K562 (cell line): ENCODE measurements around the gene GSK3B.

Experiments
- CBX2 ChIP-seq: fragments of 200-600 bp; sonication (generic); IDR thresholded peaks from one replicate; pipeline ENCODE4 v1.6.1; 2012; ENCODE audit warnings: mild to moderate bottlenecking, low read length, inconsistent platforms; ENCODE audit not compliant: insufficient read depth, poor library complexity, severe bottlenecking
- NCOA1 ChIP-seq: fragments of 450-650 bp; IDR thresholded peaks from 2 replicates; pipeline ENCODE4 v1.6.1; 2016; ENCODE audit warnings: low read depth
- NR3C1 ChIP-seq: sonication (generic); formaldehyde crosslinking; IDR thresholded peaks from 2 replicates; pipeline ENCODE4 v1.8.1; 2022; ENCODE audit warnings: missing genetic modification reagents
- RBBP5 ChIP-seq: fragments of 200-600 bp; sonication (generic); IDR thresholded peaks from 2 replicates; pipeline ENCODE4 v1.6.1; 2012; ENCODE audit warnings: borderline replicate concordance, mild to moderate bottlenecking, low read length, control low read depth, inconsistent platforms; ENCODE audit not compliant: insufficient read depth, poor library complexity, severe bottlenecking
- STAG1 ChIP-seq: sonication (generic); formaldehyde crosslinking; IDR thresholded peaks from 2 replicates; pipeline ENCODE4 v1.5.0; 2020; ENCODE audit warnings: missing genetic modification reagents, borderline replicate concordance
- TARDBP ChIP-seq: fragments of 450-650 bp; IDR thresholded peaks from 2 replicates; pipeline ENCODE4 v1.6.1; 2016
- ZNF274 ChIP-seq: IDR thresholded peaks from 2 replicates; pipeline ENCODE4 v1.6.1; 2011; ENCODE audit warnings: low read depth, mild to moderate bottlenecking, low read length, moderate library complexity, borderline replicate concordance
- TF ChIP-seq, protein P1 (sequence below), 3 experiments: IDR thresholded peaks in 2 of 3; conservative IDR thresholded peaks in 1 of 3; 2 replicates each; pipeline ENCODE4 v1.5.1; 2011 to 2012; ENCODE audit warnings: low read length in 3 of 3, mild to moderate bottlenecking in 3 of 3, control low read depth in 2 of 3, improper control_type of control experiment in 1 of 3, inconsistent platforms in 1 of 3, low read depth in 1 of 3, mixed read lengths in 1 of 3, moderate library complexity in 1 of 3; ENCODE audit not compliant: insufficient read depth in 2 of 3
- TF ChIP-seq, protein P2 (sequence below): fragments of 250-450 bp; sonication (Bioruptor Pico); IDR thresholded peaks from 2 replicates; pipeline ENCODE4 v1.8.0; 2021; ENCODE audit warnings: moderate library complexity, mild to moderate bottlenecking, inconsistent platforms
- TF ChIP-seq, protein P3 (sequence below): sonication (generic); formaldehyde crosslinking; IDR thresholded peaks from 2 replicates; pipeline ENCODE4 v1.8.1; 2023; ENCODE audit warnings: missing genetic modification reagents, mild to moderate bottlenecking, borderline replicate concordance

DNA sequence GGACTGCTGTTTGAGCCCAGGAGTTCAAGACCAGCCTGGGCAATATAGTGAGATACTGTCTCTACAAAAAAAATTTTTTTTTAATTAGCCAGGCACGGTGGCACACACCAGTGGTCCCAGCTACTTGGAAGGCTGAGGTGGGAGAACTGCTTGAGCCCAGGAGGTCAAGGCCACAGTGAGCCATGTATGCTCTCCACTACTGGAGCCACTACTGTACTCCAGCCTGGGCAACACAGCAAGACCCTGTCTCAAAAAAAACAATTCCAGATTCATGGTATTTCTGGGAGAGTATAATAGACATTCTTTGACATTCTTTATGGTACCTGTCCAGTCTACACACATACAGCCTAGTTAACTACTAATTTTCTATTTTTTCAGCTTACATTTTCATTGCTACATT lies 70.1 kb downstream of the GSK3B start:
- no peak for TF ChIP-seq NCOA1
- TF ChIP-seq, protein P1, sequence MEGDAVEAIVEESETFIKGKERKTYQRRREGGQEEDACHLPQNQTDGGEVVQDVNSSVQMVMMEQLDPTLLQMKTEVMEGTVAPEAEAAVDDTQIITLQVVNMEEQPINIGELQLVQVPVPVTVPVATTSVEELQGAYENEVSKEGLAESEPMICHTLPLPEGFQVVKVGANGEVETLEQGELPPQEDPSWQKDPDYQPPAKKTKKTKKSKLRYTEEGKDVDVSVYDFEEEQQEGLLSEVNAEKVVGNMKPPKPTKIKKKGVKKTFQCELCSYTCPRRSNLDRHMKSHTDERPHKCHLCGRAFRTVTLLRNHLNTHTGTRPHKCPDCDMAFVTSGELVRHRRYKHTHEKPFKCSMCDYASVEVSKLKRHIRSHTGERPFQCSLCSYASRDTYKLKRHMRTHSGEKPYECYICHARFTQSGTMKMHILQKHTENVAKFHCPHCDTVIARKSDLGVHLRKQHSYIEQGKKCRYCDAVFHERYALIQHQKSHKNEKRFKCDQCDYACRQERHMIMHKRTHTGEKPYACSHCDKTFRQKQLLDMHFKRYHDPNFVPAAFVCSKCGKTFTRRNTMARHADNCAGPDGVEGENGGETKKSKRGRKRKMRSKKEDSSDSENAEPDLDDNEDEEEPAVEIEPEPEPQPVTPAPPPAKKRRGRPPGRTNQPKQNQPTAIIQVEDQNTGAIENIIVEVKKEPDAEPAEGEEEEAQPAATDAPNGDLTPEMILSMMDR (IDR thresholded peaks at IDR 0.05 in 2 of 3, conservative IDR thresholded peaks at IDR 0.05 in 1 of 3; ENCODE audit: insufficient read depth in 2 of 3, low read depth in 1 of 3, low read length in 3 of 3) = no peak
- TF ChIP-seq ZNF274 = no peak
- TF ChIP-seq, protein P2, sequence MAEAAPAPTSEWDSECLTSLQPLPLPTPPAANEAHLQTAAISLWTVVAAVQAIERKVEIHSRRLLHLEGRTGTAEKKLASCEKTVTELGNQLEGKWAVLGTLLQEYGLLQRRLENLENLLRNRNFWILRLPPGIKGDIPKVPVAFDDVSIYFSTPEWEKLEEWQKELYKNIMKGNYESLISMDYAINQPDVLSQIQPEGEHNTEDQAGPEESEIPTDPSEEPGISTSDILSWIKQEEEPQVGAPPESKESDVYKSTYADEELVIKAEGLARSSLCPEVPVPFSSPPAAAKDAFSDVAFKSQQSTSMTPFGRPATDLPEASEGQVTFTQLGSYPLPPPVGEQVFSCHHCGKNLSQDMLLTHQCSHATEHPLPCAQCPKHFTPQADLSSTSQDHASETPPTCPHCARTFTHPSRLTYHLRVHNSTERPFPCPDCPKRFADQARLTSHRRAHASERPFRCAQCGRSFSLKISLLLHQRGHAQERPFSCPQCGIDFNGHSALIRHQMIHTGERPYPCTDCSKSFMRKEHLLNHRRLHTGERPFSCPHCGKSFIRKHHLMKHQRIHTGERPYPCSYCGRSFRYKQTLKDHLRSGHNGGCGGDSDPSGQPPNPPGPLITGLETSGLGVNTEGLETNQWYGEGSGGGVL (CRISPR knock-in tag) = no peak
- TF ChIP-seq TARDBP = no peak
- TF ChIP-seq, protein P3, sequence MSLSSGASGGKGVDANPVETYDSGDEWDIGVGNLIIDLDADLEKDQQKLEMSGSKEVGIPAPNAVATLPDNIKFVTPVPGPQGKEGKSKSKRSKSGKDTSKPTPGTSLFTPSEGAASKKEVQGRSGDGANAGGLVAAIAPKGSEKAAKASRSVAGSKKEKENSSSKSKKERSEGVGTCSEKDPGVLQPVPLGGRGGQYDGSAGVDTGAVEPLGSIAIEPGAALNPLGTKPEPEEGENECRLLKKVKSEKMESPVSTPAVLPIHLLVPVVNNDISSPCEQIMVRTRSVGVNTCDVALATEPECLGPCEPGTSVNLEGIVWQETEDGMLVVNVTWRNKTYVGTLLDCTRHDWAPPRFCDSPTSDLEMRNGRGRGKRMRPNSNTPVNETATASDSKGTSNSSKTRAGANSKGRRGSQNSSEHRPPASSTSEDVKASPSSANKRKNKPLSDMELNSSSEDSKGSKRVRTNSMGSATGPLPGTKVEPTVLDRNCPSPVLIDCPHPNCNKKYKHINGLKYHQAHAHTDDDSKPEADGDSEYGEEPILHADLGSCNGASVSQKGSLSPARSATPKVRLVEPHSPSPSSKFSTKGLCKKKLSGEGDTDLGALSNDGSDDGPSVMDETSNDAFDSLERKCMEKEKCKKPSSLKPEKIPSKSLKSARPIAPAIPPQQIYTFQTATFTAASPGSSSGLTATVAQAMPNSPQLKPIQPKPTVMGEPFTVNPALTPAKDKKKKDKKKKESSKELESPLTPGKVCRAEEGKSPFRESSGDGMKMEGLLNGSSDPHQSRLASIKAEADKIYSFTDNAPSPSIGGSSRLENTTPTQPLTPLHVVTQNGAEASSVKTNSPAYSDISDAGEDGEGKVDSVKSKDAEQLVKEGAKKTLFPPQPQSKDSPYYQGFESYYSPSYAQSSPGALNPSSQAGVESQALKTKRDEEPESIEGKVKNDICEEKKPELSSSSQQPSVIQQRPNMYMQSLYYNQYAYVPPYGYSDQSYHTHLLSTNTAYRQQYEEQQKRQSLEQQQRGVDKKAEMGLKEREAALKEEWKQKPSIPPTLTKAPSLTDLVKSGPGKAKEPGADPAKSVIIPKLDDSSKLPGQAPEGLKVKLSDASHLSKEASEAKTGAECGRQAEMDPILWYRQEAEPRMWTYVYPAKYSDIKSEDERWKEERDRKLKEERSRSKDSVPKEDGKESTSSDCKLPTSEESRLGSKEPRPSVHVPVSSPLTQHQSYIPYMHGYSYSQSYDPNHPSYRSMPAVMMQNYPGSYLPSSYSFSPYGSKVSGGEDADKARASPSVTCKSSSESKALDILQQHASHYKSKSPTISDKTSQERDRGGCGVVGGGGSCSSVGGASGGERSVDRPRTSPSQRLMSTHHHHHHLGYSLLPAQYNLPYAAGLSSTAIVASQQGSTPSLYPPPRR (CRISPR knock-in tag) = no peak
- TF ChIP-seq STAG1 (CRISPR knock-in tag) = no peak
- no peak for TF ChIP-seq RBBP5
- no peak for TF ChIP-seq NR3C1
- TF ChIP-seq CBX2 = no peak
